Rectal smooth muscle tissue (tissue), 1 donor: ENCODE data around the gene RHOD.

Experiments used
- H3K27ac ChIP-seq: one replicate; pipeline ENCODE4 v1.7.0; 2013; ENCODE audit warnings: low read depth, low read length, inconsistent platforms
- H3K27me3 ChIP-seq: one replicate; pipeline ENCODE4 v1.7.0; 2013; ENCODE audit warnings: low read length; ENCODE audit not compliant: control insufficient read depth, insufficient read depth
- H3K36me3 ChIP-seq: one replicate; pipeline ENCODE4 v1.7.0; 2013; ENCODE audit warnings: low read length; ENCODE audit not compliant: control insufficient read depth, insufficient read depth
- H3K4me1 ChIP-seq: one replicate; pipeline ENCODE4 v1.7.0; 2013; ENCODE audit warnings: low read length; ENCODE audit not compliant: control insufficient read depth, insufficient read depth
- H3K4me3 ChIP-seq: one replicate; pipeline ENCODE4 v1.7.0; 2013; ENCODE audit warnings: low read length
- H3K9ac ChIP-seq: one replicate; pipeline ENCODE4 v1.7.0; 2013; ENCODE audit warnings: low read length

RHOD gene

DNA sequence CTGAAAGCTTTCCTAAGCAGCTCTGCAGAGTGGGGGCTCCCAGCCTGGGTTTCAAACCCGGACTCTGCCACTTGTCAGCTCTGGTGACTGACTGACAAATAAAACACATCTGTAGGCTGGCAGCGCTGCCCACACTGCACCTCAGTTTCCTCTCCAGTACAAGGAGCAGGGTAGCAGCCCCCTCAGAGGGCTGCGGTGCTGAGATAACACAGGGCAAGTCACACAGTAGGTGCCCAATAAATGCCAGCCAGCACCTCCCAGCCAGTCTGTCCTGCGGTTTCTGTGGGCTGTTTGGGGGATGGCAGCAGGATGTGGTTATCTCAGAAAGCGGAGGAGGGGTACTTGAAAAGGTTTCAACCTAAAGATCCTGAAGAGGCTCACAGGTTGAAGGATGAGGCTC is 32.2 kb upstream of the RHOD start:
- Histone ChIP-seq H3K27me3 (peaks cover 15% of the 10 kb centered on the region), H3K4me3 (no peak overlapping the region), H3K36me3 (no peaks in the 10 kb centered on the region), H3K4me1 (no peaks in the 10 kb centered on the region), H3K27ac (no peak overlapping the region), H3K9ac (no peak overlapping the region)

DNA sequence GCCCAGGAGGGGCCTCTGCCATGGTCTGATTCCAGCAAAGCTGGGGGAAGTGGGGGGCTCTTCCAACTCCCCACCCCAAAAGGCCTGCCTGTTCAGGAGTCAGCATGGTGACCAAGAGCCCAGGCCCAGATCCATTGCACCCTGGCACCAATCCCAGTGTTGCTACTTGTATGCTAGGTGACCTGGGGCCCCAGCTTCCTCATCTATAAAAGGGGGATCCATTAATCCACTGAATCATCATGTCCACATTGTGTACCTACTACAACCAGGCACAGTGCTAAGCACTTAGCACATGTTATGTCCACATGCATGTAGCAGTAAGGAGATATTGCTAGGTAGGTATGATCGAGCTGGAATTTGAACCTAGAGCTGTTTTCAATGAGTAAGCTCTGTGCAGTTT is 31.7 kb upstream of the RHOD start:
- H3K27me3 ChIP-seq: peaks cover 15% of the 10 kb centered on the region
- no peak overlapping the region for H3K27ac ChIP-seq
- H3K9ac ChIP-seq: no peak overlapping the region
- no peaks in the 10 kb centered on the region for H3K4me1 ChIP-seq
- no peak overlapping the region for H3K4me3 ChIP-seq
- no peaks in the 10 kb centered on the region for H3K36me3 ChIP-seq

DNA sequence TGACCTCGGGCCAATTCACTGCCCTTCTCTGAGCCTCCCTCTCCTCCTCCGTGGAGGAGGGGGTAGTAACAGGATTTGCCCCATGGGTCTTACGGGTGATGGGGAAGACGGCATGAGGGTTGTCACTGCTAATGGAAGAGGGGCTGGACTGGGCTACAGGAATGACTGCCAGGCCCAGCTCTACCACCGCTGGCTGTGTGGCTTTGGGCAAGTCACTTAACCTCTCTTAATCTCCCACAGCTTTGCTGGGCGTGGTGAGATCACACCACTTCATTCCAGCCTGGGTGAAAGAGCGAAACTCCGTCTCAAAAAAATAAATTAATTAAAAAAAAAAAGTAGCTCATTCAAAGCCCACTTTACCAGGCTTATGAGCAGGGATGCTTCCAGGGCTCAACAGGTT is 30.9 kb upstream of the RHOD start:
- no peaks in the 10 kb centered on the region for H3K36me3 ChIP-seq
- H3K4me3 ChIP-seq: no peak overlapping the region
- H3K27ac ChIP-seq: no peak overlapping the region
- no peak overlapping the region for H3K9ac ChIP-seq
- H3K4me1 ChIP-seq: no peaks in the 10 kb centered on the region
- H3K27me3 ChIP-seq: peaks cover 15% of the 10 kb centered on the region

DNA sequence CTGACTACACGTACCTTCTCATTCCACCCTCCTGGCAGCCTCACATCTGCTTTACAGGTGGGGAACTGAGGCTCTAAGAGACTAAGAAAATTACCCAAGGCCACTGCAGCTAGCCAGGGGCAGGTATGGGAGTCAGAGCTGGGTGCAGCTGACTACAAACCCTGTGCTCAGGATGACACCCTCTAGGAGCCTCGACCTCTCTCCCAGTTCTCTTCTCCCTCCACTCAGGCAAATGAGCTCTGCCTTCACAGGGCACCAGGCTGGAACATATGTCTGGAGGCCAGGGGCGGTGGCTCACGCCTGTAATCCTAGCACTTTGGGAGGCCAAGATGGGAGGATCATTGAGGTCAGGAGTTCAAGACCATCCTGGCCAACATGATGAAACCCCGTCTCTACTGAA is 29.7 kb upstream of the RHOD start:
- H3K36me3 ChIP-seq: no peaks in the 10 kb centered on the region
- no peaks in the 10 kb centered on the region for H3K4me1 ChIP-seq
- no peak overlapping the region for H3K27ac ChIP-seq
- no peak overlapping the region for H3K9ac ChIP-seq
- peaks cover 15% of the 10 kb centered on the region for H3K27me3 ChIP-seq
- no peak overlapping the region for H3K4me3 ChIP-seq

DNA sequence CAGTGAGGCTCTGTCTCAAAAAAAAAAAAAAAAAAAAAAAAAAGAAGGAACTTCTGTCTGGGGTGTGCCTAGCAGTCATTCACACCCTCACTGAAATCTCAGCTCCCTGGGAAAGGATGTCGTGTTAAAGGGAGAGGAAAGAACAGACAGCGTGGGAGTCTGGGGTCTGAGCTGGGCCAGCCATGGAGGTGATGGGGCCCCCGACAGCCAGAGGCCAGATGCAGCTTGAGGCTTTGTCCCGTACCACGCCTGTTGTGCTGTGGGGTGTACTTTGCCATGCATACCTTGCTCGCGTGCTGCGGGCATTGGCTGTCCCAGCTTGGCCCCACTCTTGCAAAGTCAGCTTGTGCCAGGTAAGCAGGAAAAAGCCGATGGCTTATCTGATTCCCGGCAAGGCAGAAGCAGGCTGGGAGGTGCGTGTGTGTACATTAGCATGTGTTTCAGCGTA is 29.1 kb upstream of the RHOD start:
- Histone ChIP-seq H3K4me3 (no peak overlapping the region), H3K27ac (no peak overlapping the region), H3K4me1 (no peaks in the 10 kb centered on the region), H3K36me3 (no peaks in the 10 kb centered on the region), H3K27me3 (peaks cover 10% of the 10 kb centered on the region), H3K9ac (no peak overlapping the region)

DNA sequence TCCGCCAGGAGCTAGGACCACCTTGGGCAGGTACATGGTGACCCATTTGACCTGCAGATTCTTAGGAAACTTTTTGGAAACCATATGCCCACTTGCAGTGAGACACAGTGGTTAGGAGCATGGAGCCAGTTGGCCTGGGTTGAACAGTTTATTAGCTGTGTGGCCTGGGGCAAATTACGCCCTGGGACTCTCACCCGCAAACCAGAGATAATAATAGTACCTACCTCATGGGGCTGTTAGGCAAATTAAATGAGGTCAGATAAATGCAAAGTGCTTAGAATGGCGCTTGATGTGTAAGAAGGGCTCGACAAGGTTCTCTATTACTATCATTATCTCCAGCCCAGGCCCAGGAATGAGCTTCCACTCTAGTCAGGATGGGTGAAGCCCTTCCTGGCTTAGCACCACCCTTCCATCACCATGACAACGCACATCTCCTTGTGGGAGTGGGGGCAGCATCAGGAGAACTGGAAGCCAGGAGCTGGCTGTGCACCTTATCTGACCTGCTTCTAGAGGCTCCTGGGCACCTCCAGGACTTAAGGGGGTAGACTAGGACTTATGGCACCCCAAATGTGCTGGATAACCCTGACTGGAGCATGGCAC is 28.6 kb upstream of the RHOD start:
- Histone ChIP-seq H3K9ac (no peak overlapping the region), H3K4me3 (no peak overlapping the region), H3K4me1 (no peaks in the 10 kb centered on the region), H3K36me3 (no peaks in the 10 kb centered on the region), H3K27ac (no peak overlapping the region), H3K27me3 (peaks cover 9% of the 10 kb centered on the region)

DNA sequence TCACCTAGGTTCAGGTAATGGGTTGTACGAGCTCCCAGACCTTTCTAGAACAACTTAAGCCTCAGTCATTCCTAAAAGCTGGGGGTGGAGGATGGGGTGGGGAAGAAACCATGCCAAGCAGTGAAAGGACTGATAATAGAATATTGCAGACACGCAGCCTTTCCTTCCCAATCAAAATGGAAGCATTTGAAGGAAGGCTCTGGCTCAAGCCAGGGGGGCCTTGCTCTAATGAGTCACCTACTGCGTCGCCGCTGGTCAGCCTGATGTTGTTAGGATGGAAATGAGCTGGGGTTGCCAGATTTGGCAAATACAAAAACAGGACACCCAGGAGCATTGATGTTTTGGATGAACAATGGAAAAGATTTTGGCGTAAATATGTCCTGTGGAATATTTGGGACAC is 27.5 kb upstream of the RHOD start:
- no peaks in the 10 kb centered on the region for H3K4me1 ChIP-seq
- H3K27me3 ChIP-seq: peaks cover 5% of the 10 kb centered on the region
- H3K27ac ChIP-seq: no peak overlapping the region

DNA sequence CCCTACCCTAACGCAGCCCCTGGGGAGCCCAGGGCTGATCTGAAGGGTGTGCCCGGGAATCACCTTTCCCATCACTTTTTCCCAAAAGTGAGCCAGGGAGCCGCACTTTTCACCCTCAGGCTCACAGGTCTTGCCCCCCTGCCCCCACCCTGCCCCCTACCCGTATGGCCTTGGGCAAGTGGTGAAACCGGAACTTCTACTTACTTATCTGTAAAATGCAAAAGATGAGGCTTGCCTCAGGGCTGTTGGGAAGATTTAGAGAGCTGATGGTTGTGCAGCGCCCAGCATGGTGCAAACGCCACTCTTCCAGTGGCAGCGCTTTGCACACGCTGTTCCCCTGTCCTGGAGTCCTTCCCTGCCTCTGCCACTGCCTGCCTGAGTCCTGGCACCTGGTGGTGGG is 25.7 kb upstream of the RHOD start:
- Histone ChIP-seq H3K9ac (no peak overlapping the region), H3K27me3 (no peaks in the 10 kb centered on the region), H3K36me3 (no peaks in the 10 kb centered on the region), H3K27ac (no peak overlapping the region), H3K4me3 (no peak overlapping the region), H3K4me1 (no peaks in the 10 kb centered on the region)

More for the DNA sequence above, 27.5 kb upstream of the RHOD start:
- Histone ChIP-seq H3K4me3 (no peak overlapping the region), H3K9ac (no peak overlapping the region), H3K36me3 (no peaks in the 10 kb centered on the region)

DNA sequence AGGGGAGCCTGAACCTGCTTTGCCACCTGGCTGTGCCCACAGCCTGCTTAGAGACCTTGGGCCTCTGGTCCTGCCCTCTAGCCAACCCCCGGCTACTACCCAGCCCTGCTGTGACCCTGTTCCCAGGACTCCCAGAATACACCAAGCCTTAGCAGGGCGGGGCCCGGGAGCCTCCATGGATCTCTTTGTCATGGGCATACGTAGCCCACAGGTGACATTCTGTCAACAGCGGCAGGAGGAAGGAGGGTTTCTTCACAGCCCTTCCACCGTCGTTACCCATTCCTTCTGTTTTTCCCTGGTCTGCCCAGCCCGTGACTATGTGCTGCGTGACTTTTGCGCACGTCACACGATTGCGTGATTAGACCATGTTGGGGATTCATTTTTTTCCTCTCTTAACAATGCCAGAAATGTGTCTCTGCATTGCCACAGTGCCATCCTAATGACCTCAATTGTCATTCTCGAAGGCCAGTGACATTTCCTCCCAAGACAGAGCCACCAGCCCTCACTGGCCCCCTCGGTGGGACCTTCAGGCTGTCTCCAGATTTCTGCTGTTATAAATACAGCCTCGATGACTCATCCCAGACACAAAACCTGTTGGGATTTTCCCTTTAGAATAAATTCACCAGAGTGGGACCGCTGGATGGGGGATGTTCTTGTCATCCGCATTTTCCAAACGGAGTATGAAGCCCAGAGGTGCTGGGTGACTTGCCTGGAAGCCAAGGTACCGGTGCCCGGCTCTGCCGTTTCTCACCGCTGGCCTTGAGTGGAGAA is 24.7 kb upstream of the RHOD start:
- no peak overlapping the region for H3K9ac ChIP-seq
- H3K4me1 ChIP-seq: no peaks in the 10 kb centered on the region
- H3K27ac ChIP-seq: no peak overlapping the region
- H3K36me3 ChIP-seq: no peaks in the 10 kb centered on the region
- H3K27me3 ChIP-seq: no peaks in the 10 kb centered on the region
- no peak overlapping the region for H3K4me3 ChIP-seq

DNA sequence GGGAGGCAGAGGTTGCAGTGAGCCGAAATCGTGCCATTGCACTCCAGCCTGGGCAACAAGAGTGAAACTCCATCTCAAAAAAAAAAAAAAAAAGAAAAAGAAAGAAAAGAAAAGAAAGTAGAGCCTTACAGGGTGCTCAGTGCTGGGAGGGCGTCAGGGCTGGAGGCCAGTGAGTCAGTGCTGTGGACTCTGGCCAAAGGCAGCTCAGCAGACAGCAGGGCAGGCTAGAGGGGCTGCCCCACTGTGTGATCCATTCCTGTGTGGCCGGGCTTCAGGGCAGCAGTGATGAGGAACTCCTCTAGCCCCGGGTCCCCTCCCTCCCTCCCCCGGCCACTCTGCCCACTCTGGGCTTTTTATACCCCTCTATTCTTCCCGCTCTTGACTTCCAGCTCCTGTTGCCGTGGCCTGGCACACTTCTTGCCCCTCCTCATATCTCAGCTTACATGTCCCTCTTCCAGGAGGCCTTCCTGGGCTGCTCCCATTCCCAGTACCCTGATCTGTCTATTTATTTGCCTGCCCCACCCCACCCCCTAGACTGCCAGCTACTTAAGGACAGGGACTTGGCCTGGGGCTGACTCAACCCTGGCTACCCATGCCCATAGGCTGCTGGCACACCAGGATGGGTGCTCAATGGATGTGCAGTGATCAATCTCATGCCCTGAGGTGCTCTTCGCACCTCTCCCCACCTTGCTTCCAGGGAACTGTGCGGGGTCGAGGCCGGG is 23.7 kb upstream of the RHOD start:
- Histone ChIP-seq H3K9ac (no peak overlapping the region), H3K4me1 (no peaks in the 10 kb centered on the region), H3K27me3 (no peaks in the 10 kb centered on the region), H3K36me3 (no peaks in the 10 kb centered on the region), H3K27ac (no peak overlapping the region), H3K4me3 (no peak overlapping the region)

DNA sequence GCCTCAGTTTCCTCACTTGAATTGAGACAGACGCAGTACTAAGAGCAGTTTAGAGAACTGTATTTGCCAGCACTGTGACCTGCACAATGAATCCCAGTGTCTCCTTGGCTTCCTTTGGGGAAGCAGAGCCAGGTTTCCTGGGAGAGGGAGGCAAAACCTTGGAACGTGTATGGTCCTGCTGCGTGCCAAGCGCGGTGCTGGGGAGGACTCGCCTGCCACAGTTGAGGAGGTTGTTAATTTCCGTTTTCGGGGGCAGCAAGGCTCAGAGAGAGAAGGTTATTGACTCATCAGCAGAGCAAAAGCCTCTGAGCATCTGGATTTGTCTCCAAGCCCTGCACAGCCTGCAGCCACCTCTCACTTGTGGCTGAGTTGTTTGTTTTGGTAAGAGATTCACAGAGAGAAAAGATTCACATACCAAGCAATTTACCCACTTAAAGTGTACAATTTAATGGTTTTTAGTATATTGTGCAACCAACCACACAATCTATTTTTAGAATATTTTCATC is 22.9 kb upstream of the RHOD start:
- Histone ChIP-seq H3K4me3 (no peak overlapping the region), H3K27ac (no peak overlapping the region), H3K36me3 (no peaks in the 10 kb centered on the region), H3K27me3 (no peaks in the 10 kb centered on the region), H3K4me1 (no peaks in the 10 kb centered on the region), H3K9ac (no peak overlapping the region)

DNA sequence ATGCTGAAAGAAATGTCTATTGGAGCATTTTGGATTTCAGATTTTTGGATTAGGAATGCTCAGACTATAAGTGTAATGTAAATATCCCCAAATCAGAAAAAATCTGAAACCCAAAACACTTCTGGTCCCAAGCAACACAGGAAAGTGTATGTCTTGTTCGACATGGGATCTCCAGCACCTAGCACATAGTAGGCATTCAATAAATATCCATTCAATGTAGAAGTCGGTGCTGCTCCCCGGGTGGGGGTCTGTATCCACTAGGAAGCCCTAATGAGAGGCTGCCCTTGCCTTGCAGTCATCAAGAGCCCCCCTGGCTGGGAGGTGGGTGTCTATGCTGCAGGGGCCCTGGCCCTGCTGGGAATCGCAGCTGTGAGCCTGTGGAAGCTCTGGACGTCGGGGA is 22.3 kb upstream of the RHOD start:
- Histone ChIP-seq H3K4me3 (no peak overlapping the region), H3K9ac (no peak overlapping the region), H3K27ac (no peak overlapping the region), H3K4me1 (no peaks in the 10 kb centered on the region), H3K36me3 (no peaks in the 10 kb centered on the region), H3K27me3 (no peaks in the 10 kb centered on the region)
